AG20443 (cell line): ENCODE measurements around the gene NDUFB7.

ENCODE experiments used
- DNase-seq: peaks from one replicate; pipeline ENCODE4 v3.0.0; 2012; ENCODE audit warnings: low spot score, mixed read lengths

The NDUFB7 gene

DNA sequence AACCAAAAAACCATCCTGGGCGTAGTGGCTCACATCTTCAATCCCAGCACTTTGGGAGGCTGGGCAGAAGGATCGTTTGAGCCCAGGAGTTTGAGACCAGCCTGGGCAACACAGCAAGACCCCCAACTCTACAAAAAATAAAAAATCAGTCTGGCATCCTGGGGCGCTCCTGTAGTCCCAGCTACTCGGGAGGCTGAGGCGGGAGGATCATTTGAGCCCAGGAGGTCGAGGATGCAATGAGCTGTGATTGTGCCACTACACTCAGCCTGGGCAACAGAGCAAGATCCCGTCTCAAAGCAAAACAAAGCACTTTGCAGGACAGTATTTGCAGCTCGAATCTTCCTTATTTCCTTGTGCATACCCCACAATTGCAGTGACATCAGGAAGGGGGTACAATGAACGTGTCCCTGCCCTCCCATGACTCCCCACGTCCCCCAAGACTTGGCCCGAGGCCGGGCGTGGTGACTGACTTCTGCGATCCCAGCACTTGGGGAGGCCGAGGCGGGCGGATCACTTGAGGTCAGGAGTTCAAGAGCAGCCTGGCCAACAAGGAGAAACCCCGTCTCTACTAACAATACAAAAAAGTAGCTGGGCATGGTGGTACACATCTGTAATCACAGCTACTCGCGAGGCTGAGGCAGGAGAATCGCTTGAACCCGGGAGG, 870 bp downstream of the NDUFB7 start:
- DNase-seq, result no peak

- no peak for DNase-seq
Observed at GRCh38 chr19:14567079-14567478, 4.8 kb downstream of the NDUFB7 start.

GRCh38 chr19:14566712-14567077, 5.2 kb downstream of the NDUFB7 start:
- DNase-seq, result peak; percentile 2

GRCh38 chr19:14565765-14566711, 5.8 kb downstream of the NDUFB7 start:
- DNase-seq, result peak; percentile 3

DNA sequence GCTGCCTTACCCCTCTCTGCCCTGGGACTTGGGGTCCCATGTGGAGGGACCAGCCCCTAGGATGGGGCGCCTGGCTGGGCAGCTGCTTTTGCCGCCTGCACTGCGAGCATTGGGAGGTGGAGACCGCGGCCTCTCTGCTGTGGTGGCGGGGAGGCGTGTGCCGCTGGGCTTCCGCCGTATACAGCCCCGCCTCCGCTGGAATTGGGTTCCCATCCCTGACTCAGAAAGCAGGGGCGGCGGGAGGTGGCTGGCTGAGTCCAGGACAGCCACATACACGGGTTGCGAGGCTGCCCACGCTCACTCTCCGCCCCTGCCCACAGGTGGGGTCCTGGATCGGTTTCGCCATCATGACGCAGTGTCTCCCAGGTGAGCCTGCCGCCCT, 6.6 kb downstream of the NDUFB7 start:
- peak; percentile 7 for DNase-seq

DNA sequence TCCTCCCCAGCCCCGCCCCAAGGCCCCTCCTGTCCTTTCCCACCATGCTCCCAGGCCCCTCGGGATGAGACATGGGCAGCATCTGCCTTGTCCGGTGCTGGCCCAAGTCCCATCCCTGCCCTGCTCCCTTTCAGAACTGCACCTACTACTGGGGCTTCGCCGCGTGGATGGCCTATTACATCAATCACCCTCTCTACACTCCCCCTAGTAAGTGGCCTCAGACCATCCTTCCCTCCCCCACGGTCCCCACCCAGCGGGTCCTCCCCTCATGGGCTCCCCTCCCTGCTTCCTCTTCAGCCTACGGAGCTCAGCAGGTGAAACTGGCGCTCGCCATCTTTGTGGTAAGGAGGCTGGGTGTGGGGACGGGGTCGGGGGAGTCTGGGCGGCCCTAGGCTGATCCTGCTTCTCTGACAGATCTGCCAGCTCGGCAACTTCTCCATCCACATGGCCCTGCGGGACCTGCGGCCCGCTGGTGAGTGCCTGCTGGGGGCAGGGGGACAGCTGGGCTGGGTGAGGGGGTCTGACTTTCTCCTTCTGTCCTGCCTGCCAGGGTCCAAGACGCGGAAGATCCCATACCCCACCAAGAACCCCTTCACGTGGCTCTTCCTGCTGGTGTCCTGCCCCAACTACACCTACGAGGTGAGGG, 7.1 kb downstream of the NDUFB7 start:
- peak; percentile 0 for DNase-seq

GRCh38 chr19:14563989-14564651, 7.7 kb downstream of the NDUFB7 start:
- DNase-seq, result peak; percentile 66

DNA sequence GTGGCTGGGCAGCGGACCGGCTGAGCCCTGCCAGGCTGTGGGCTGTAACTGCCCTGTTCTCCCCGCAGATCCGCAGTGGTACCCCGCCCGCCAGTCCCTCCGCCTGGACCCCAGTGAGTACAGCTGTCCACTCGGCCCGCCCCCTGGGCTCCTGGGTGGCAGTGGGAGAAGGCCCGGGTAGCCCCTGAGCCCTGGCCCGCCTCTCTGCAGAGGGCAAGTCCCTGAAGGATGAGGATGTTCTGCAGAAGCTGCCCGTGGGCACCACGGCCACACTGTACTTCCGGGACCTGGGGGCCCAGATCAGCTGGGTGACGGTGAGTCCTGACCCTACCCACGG, 8.3 kb downstream of the NDUFB7 start:
- DNase-seq, result no peak

GRCh38 chr19:14562660-14563589, 8.9 kb downstream of the NDUFB7 start:
- DNase-seq, result no peak

- DNase-seq, result no peak
Observed at GRCh38 chr19:14561847-14562351, 10.0 kb downstream of the NDUFB7 start.

- DNase-seq, result no peak
Observed at GRCh38 chr19:14561249-14561648, 10.6 kb downstream of the NDUFB7 start.

GRCh38 chr19:14560776-14561108, 11.1 kb downstream of the NDUFB7 start:
- no peak for DNase-seq

GRCh38 chr19:14559916-14560775, 11.7 kb downstream of the NDUFB7 start:
- DNase-seq, result no peak

GRCh38 chr19:14558370-14559066, 13.3 kb downstream of the NDUFB7 start:
- no peak for DNase-seq

DNA sequence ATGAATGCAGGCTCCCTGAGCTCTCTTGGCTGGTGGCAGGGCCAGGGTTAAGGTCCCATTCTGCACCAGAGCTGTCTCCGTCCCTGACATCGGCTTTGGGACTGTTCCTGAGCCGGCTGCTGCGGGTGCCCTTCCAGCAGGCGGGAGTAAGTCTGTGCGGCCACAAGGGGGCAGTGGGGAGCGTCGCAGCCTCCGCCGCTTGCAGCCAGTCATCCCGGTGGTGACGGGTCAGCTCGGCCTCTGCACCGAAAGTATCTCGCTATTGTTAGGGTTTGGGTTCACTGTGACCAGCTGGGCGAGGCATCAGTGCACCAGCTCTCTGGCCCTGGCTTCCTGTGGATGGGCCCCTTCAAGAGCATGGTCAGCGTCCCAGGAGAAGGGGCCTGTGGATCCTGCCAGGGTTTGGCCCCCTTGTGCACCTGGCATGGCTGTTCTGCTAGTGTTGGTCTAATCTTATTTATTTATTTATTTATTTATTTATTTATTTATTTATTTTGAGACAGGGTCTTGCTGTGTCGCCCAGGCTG, 15.1 kb downstream of the NDUFB7 start:
- peak; percentile 96 for DNase-seq

DNA sequence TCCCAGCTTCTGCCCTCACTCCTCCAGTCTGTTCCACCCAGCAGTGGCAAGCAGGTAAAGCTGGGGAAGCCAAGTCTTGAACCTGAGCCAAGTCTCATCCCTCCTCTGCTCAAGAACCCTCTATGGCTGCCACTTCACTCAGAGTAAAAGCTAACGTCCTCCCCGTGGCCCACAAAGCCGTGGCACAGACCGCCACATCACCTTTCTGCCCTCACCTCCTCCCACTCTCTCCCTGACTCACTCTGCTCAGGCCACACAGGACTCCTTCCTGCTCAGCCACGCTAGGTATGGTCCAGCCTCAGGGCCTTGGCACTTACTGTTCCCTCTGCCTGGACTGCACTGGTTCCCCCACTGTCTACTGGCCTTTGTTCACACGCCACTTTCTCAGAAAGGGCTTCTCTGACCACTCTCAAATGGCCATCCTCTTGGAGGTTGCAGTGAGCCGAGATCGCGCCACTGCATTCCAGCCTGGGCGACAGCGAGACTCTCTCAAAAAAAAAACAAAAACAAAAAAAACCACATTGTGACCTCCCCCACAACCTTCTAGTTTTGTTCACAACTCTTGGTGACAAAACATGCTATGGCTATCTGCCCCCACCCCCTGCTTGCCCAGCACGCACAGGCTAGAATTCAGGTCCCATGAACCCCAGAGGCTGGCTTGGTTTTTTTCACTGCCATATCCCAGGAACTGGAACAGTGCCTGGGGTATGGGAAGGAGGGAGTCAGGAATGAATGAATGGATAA, 15.8 kb downstream of the NDUFB7 start:
- peak; percentile 7 for DNase-seq

DNA sequence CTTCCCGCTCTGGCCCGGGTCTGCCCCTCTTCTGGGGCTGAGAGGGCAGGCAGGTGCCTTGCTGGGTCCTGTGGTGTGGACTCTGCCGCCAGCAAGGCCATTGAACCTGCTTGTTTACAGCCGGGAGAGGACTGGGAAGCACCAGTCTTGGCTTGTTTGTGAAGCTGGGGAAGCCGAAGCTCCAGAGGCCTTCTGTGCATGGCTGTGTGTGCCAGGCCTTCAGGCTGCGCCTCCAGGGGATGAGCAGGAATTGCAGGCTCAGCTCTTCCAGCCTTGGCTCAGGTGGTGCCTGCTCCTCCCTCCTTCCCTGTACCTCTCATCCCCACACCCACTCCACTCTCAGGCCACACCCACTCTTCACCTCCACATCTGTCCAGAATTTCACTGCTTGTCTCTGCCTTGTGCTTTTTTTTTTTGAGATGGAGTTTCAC, 17.5 kb downstream of the NDUFB7 start:
- no peak for DNase-seq

- DNase-seq, result peak; percentile 4
Observed at GRCh38 chr19:14553939-14554243, 18.0 kb downstream of the NDUFB7 start.
